ACC112 (cell line): ENCODE measurements around the gene CIAO3.
A peak's percentile ranks its signal among the peaks of the same experiment; 100 is the strongest.

Source experiments
- H2AFZ ChIP-seq: fragments of 200-600 bp; sonication (generic); one replicate; pipeline ENCODE4 v1.6.0; 2017; ENCODE audit warnings: antibody characterized with exemption, low read length; ENCODE audit not compliant: unreplicated experiment
- H3K27ac ChIP-seq: fragments of 200-600 bp; sonication (generic); 2 replicates; pipeline ENCODE4 v1.5.1; 2014; ENCODE audit warnings: low read depth, mild to moderate bottlenecking, antibody characterized with exemption, low read length, moderate library complexity
- H3K27me3 ChIP-seq: fragments of 200-600 bp; sonication (generic); 2 replicates; pipeline ENCODE4 v1.6.1; 2014; ENCODE audit warnings: mild to moderate bottlenecking, antibody characterized with exemption, low read length, moderate library complexity, mixed read lengths; ENCODE audit not compliant: insufficient read depth
- H3K36me3 ChIP-seq: fragments of 200-600 bp; sonication (generic); 2 replicates; pipeline ENCODE4 v1.6.1; 2016; ENCODE audit warnings: mild to moderate bottlenecking, antibody characterized with exemption, low read length, moderate library complexity, mixed read lengths; ENCODE audit not compliant: insufficient read depth
- H3K4me1 ChIP-seq: fragments of 200-600 bp; sonication (generic); one replicate; pipeline ENCODE4 v1.6.1; 2016; ENCODE audit warnings: low read length, mixed read lengths; ENCODE audit not compliant: insufficient read depth, unreplicated experiment, control insufficient read depth
- H3K4me3 ChIP-seq: fragments of 200-600 bp; sonication (generic); 2 replicates; pipeline ENCODE4 v1.5.1; 2014; ENCODE audit warnings: mild to moderate bottlenecking, low read depth, low read length
- H3K79me2 ChIP-seq: fragments of 200-600 bp; sonication (generic); one replicate; pipeline ENCODE4 v1.6.0; 2016; ENCODE audit warnings: low read length; ENCODE audit not compliant: control insufficient read depth, unreplicated experiment, insufficient read depth

The CIAO3 gene

GRCh38 chr16:740764-741505 is at the start of gene CIAO3:
Gene CIAO3, minus strand, starts transcription at chr16:740997. Its CDS starts 12 bp downstream, at chr16:740985.
- H3K27me3 ChIP-seq: no peaks in the 10 kb centered on the region
- peak within 1 kb of the TSS; percentile 99 for H2AFZ ChIP-seq
- H3K4me3 ChIP-seq: peak within 1 kb of the TSS; percentile 98
- H3K36me3 ChIP-seq: no peaks in the 10 kb centered on the region
- no peak within 1 kb of the TSS for H3K27ac ChIP-seq
- H3K4me1 ChIP-seq: no peaks in the 10 kb centered on the region
- H3K79me2 ChIP-seq: peaks cover 6% of the 10 kb centered on the region

GRCh38 chr16:790086-790485 is 49.3 kb upstream of the CIAO3 start:
- H2AFZ ChIP-seq: no peak overlapping the region
- no peak overlapping the region; the same call in 1 of the 2 replicates for H3K4me3 ChIP-seq
- H3K27ac ChIP-seq: no peak overlapping the region
- no peaks in the 10 kb centered on the region for H3K27me3 ChIP-seq
- peaks cover 13% of the 10 kb centered on the region for H3K4me1 ChIP-seq
- peaks cover 20% of the 10 kb centered on the region for H3K79me2 ChIP-seq
- H3K36me3 ChIP-seq: peaks cover 10% of the 10 kb centered on the region; the same call in 1 of the 2 replicates

GRCh38 chr16:789191-789850 is 48.5 kb upstream of the CIAO3 start:
- no peak overlapping the region for H3K27ac ChIP-seq
- H3K36me3 ChIP-seq: peaks cover 10% of the 10 kb centered on the region; the same call in 1 of the 2 replicates
- H3K4me3 ChIP-seq: peak overlapping the region; percentile 94
- H3K79me2 ChIP-seq: peaks cover 20% of the 10 kb centered on the region
- H2AFZ ChIP-seq: no peak overlapping the region
- H3K4me1 ChIP-seq: peaks cover 13% of the 10 kb centered on the region
- no peaks in the 10 kb centered on the region for H3K27me3 ChIP-seq

- peaks cover 20% of the 10 kb centered on the region for H3K79me2 ChIP-seq
- H3K27me3 ChIP-seq: no peaks in the 10 kb centered on the region
- H3K4me3 ChIP-seq: peak within 1 kb of the TSS; percentile 97
- peaks cover 10% of the 10 kb centered on the region; the same call in 1 of the 2 replicates for H3K36me3 ChIP-seq
- H3K27ac ChIP-seq: no peak within 1 kb of the TSS
- peak within 1 kb of the TSS; percentile 95 for H2AFZ ChIP-seq
- peaks cover 15% of the 10 kb centered on the region for H3K4me1 ChIP-seq
Observed at GRCh38 chr16:788399-789126, 47.8 kb upstream of the CIAO3 start, which contains the start of gene CHTF18. Gene CHTF18, plus strand, starts transcription at chr16:788620. Its CDS starts 65 bp downstream, at chr16:788685.

- Histone ChIP-seq H3K27ac (no peak within 1 kb of the TSS), H3K27me3 (no peaks in the 10 kb centered on the region), H3K79me2 (peaks cover 20% of the 10 kb centered on the region), H2AFZ (peak within 1 kb of the TSS; percentile 95), H3K4me3 (peak within 1 kb of the TSS; percentile 97), H3K36me3 (peaks cover 10% of the 10 kb centered on the region; the same call in 1 of the 2 replicates), H3K4me1 (peaks cover 15% of the 10 kb centered on the region)
Observed at GRCh38 chr16:787978-788398, 47.2 kb upstream of the CIAO3 start, which contains the start of gene RPUSD1. Gene RPUSD1, minus strand, starts transcription at chr16:788381. Its CDS starts 644 bp downstream, at chr16:787737.

- Histone ChIP-seq H3K27ac (no peak overlapping the region), H3K36me3 (peaks cover 10% of the 10 kb centered on the region; the same call in 1 of the 2 replicates), H3K4me1 (peaks cover 15% of the 10 kb centered on the region), H2AFZ (no peak overlapping the region), H3K27me3 (no peaks in the 10 kb centered on the region), H3K4me3 (peak overlapping the region; percentile 97), H3K79me2 (peaks cover 20% of the 10 kb centered on the region)
Observed at GRCh38 chr16:787321-787966, 46.6 kb upstream of the CIAO3 start.

- no peaks in the 10 kb centered on the region for H3K27me3 ChIP-seq
- peaks cover 20% of the 10 kb centered on the region for H3K79me2 ChIP-seq
- H3K4me3 ChIP-seq: no peak overlapping the region
- H2AFZ ChIP-seq: no peak overlapping the region
- peaks cover 15% of the 10 kb centered on the region for H3K4me1 ChIP-seq
- H3K36me3 ChIP-seq: no peaks in the 10 kb centered on the region
- no peak overlapping the region for H3K27ac ChIP-seq
Observed at GRCh38 chr16:785563-786535, 45.1 kb upstream of the CIAO3 start.

- Histone ChIP-seq H3K79me2 (peaks cover 18% of the 10 kb centered on the region), H3K27me3 (no peaks in the 10 kb centered on the region), H3K4me1 (peaks cover 13% of the 10 kb centered on the region), H3K27ac (no peak overlapping the region), H3K4me3 (no peak overlapping the region), H3K36me3 (no peaks in the 10 kb centered on the region), H2AFZ (no peak overlapping the region)
Observed at GRCh38 chr16:784431-784830, 43.6 kb upstream of the CIAO3 start.

GRCh38 chr16:783404-784161 is 42.8 kb upstream of the CIAO3 start:
- Histone ChIP-seq H3K27me3 (no peaks in the 10 kb centered on the region), H3K27ac (no peak overlapping the region), H3K4me1 (peaks cover 9% of the 10 kb centered on the region), H3K79me2 (peaks cover 12% of the 10 kb centered on the region), H3K4me3 (no peak overlapping the region), H3K36me3 (no peaks in the 10 kb centered on the region), H2AFZ (no peak overlapping the region)
